ENCODE results near the gene RWDD3. TPM values are rescaled to one million over a fixed set of nuclear protein-coding genes. Genes with fewer than 3 reads are reported as not detected.

RWDD3 gene
- polyA plus RNA-seq, 2 of the 4 experiments (the other 2 are of a cell fraction) = 17.1 to 22.1 TPM

DNA sequence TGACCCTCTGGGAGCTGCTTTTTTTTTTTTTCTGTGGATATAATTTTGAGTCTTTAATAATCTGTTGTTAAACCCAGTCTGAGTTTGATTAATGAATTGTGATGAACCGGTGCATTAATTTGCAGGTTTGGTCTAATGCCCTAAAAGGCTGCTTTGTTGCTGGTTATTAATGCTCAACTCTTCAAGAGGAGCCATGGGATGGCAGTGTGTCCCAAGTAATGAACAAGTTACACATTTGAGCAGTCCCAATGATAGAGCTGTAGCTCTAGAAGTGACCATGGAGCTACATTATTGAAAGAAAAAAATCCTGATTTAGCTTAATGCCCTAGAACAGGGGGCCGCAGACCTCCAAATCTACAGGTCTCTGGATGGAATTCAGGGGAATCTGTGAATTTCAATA is 53.1 kb downstream of the RWDD3 start:
- no peaks in the 10 kb centered on the region for H3K4me1 ChIP-seq
- H3K27ac ChIP-seq = no peak overlapping the region
- TF ChIP-seq POLR2AphosphoS2 (conservative IDR thresholded peaks at IDR 0.05; ENCODE audit: low read length) (no peak), ZFP36 (IDR thresholded peaks at IDR 0.05; ENCODE audit: borderline replicate concordance, partially characterized antibody) (no peak), JUNB (IDR thresholded peaks at IDR 0.05) (no peak), TP53 (CRISPR knock-in tag; IDR thresholded peaks at IDR 0.05) (no peak), MAZ (IDR thresholded peaks at IDR 0.05; ENCODE audit: borderline replicate concordance, low read depth, low read length) (no peak), NFE2L2 (conservative IDR thresholded peaks at IDR 0.05; ENCODE audit: low read length) (no peak), RAD21 (conservative IDR thresholded peaks at IDR 0.05 in 1 of 2, IDR thresholded peaks at IDR 0.05 in 1 of 2) (peak; percentile 12 to 40; a peak in 1 of 5 replicates), GATA3 (IDR thresholded peaks at IDR 0.05; ENCODE audit: borderline replicate concordance) (no peak), SREBF2 (IDR thresholded peaks at IDR 0.05) (no peak), ESRRA (IDR thresholded peaks at IDR 0.05; ENCODE audit: borderline replicate concordance, low read length) (no peak), BHLHE40 (IDR thresholded peaks at IDR 0.05; ENCODE audit: low read depth, low read length) (no peak), RFX5 (IDR thresholded peaks at IDR 0.05) (no peak), FOXS1 (CRISPR knock-in tag; IDR thresholded peaks at IDR 0.05) (no peak)
- TF ChIP-seq, protein P1, sequence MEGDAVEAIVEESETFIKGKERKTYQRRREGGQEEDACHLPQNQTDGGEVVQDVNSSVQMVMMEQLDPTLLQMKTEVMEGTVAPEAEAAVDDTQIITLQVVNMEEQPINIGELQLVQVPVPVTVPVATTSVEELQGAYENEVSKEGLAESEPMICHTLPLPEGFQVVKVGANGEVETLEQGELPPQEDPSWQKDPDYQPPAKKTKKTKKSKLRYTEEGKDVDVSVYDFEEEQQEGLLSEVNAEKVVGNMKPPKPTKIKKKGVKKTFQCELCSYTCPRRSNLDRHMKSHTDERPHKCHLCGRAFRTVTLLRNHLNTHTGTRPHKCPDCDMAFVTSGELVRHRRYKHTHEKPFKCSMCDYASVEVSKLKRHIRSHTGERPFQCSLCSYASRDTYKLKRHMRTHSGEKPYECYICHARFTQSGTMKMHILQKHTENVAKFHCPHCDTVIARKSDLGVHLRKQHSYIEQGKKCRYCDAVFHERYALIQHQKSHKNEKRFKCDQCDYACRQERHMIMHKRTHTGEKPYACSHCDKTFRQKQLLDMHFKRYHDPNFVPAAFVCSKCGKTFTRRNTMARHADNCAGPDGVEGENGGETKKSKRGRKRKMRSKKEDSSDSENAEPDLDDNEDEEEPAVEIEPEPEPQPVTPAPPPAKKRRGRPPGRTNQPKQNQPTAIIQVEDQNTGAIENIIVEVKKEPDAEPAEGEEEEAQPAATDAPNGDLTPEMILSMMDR (IDR thresholded peaks at IDR 0.05) = 0 out of 3 replicates have a peak, but pooled peaks have one; percentile 8
- ATAC-seq (peak in 1 of 2 experiments; percentile 68; a peak in 3 of 6 replicates), DNase-seq (ENCODE audit: low read depth in 1 of 2, low spot score in 1 of 2) (peak in 1 of 2 experiments; percentile 16), FAIRE-seq (no peak)
- 53% methylated on average over 2 of the region's 2 CpGs for WGBS (ENCODE audit: missing lambda C conversion rate)
- POLR2A ChIA-PET = no interaction called here
- no peak overlapping the region for H3K4me2 ChIP-seq
- no peak overlapping the region for H3K4me3 ChIP-seq
- H3K9me3 ChIP-seq = no peaks in the 10 kb centered on the region
- CTCF ChIA-PET = interaction anchor here (0.6 kb wide), 1 partner anchor 15 kb away, joined by 3 read pairs; no protein-coding TSS in a partner anchor

DNA sequence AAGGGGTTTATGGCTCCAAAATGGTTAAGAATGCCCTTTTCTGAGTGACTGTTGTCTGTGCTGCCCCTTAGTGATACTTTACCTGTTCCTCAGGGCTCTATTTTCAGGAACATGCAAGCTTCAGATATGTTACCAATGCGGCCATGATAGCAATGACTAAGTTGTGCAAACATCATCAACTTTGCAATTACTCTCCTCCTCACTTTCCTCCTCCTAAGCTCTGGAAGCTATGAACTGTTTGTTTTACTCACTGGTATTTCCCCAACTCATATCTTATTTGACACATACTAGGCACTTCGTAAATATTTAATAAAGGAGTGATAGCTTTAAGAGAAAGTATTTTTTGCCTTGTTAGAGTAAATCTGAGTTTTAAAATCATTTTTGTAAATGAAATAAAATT is 53.8 kb downstream of the RWDD3 start:
- H3K9me3 ChIP-seq = no peaks in the 10 kb centered on the region
- FAIRE-seq (no peak), ATAC-seq (no peak; a peak in 1 of 6 replicates), DNase-seq (ENCODE audit: low read depth in 1 of 2, low spot score in 1 of 2) (no peak)
- no peak overlapping the region for H3K4me2 ChIP-seq
- H3K4me1 ChIP-seq = no peaks in the 10 kb centered on the region
- CTCF ChIA-PET = no interaction called here
- TF ChIP-seq ZC3H11A (IDR thresholded peaks at IDR 0.05) (no peak), FOSL2 (IDR thresholded peaks at IDR 0.05) (no peak), FOSL2 (CRISPR knock-in tag; IDR thresholded peaks at IDR 0.05) (no peak), SMC3 (IDR thresholded peaks at IDR 0.05) (no peak), NR3C1 (IDR thresholded peaks at IDR 0.05) (no peak), RAD21 (conservative IDR thresholded peaks at IDR 0.05 in 1 of 2, IDR thresholded peaks at IDR 0.05 in 1 of 2) (no peak), CHD2 (IDR thresholded peaks at IDR 0.05; ENCODE audit: low read length, partially characterized antibody) (no peak)
- TF ChIP-seq, protein P2, sequence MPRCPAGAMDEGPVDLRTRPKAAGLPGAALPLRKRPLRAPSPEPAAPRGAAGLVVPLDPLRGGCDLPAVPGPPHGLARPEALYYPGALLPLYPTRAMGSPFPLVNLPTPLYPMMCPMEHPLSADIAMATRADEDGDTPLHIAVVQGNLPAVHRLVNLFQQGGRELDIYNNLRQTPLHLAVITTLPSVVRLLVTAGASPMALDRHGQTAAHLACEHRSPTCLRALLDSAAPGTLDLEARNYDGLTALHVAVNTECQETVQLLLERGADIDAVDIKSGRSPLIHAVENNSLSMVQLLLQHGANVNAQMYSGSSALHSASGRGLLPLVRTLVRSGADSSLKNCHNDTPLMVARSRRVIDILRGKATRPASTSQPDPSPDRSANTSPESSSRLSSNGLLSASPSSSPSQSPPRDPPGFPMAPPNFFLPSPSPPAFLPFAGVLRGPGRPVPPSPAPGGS (IDR thresholded peaks at IDR 0.05) = no peak
- TF ChIP-seq, protein P3, sequence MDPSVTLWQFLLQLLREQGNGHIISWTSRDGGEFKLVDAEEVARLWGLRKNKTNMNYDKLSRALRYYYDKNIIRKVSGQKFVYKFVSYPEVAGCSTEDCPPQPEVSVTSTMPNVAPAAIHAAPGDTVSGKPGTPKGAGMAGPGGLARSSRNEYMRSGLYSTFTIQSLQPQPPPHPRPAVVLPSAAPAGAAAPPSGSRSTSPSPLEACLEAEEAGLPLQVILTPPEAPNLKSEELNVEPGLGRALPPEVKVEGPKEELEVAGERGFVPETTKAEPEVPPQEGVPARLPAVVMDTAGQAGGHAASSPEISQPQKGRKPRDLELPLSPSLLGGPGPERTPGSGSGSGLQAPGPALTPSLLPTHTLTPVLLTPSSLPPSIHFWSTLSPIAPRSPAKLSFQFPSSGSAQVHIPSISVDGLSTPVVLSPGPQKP (IDR thresholded peaks at IDR 0.05; ENCODE audit: low read depth, low read length) = no peak
- TF ChIP-seq, protein P4, sequence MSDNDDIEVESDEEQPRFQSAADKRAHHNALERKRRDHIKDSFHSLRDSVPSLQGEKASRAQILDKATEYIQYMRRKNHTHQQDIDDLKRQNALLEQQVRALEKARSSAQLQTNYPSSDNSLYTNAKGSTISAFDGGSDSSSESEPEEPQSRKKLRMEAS (IDR thresholded peaks at IDR 0.05) = no peak
- no peak overlapping the region for H3K27ac ChIP-seq
- H3K4me3 ChIP-seq = no peak overlapping the region
- POLR2A ChIA-PET = no interaction called here
- 5% methylated on average over 2 of the region's 2 CpGs for WGBS (ENCODE audit: missing lambda C conversion rate)

Other genes with a start within 250 kb of the RWDD3 start
- gene ALG14, start 161.3 kb upstream of the RWDD3 start, polyA plus RNA-seq (2011; rRNA removed) = 5.0 and 5.3 TPM in 2 replicates
- 5.4 to 7.1 TPM (median 5.7 TPM) in 3 replicates for gene ALG14, start 161.3 kb upstream of the RWDD3 start, polyA plus RNA-seq (2017; fragmentation: RNase III; extraction: RNeasy Plus Mini Kit Qiagen cat#74134 plus additional on column Dnase treatment)
- 18.0 and 24.1 TPM in 2 replicates for gene TLCD4, start 116.9 kb upstream of the RWDD3 start, polyA plus RNA-seq (2011; rRNA removed)
- gene TLCD4, start 116.9 kb upstream of the RWDD3 start, polyA plus RNA-seq (2017; fragmentation: RNase III; extraction: RNeasy Plus Mini Kit Qiagen cat#74134 plus additional on column Dnase treatment) = 12.7 to 14.2 TPM (median 13.3 TPM) in 3 replicates